Stimulated activated CD8-positive, alpha-beta memory T cell treated with anti-CD3 and anti-CD28 coated beads, Interleukin-12 subunit alpha, Interleukin-12 subunit beta, amount 100 ng/mL, for 4 hours (primary cell): Measurements from ENCODE around the gene TAPBP.
"Not testable (repeated sequence)": the region's sequence is repeated elsewhere in the genome, so short reads cannot be mapped to it uniquely, and the experiment has no call there.

Experiments used
- DNase-seq: peaks from one replicate; pipeline ENCODE4 v3.0.0-alpha.2; 2020; ENCODE audit warnings: low read depth

TAPBP gene

GRCh38 chr6:33313709-33314514, at the start of gene TAPBP:
TAPBP (minus strand) TSS chr6:33314078; CDS start chr6:33314041, 37 bp downstream.
- DNase-seq = peak; percentile 80

GRCh38 chr6:33363486-33363885, 49.6 kb upstream of the TAPBP start:
- not testable (repeated sequence) for DNase-seq

- DNase-seq = no peak
These were observed 45.5 kb upstream of the TAPBP start for GRCh38 chr6:33359331-33359730.

GRCh38 chr6:33357160-33357871, 43.4 kb upstream of the TAPBP start:
- not testable (repeated sequence) for DNase-seq

- no peak for DNase-seq
These were observed 42.4 kb upstream of the TAPBP start for GRCh38 chr6:33356295-33356694.

GRCh38 chr6:33355860-33356259, 42.0 kb upstream of the TAPBP start:
- not testable (repeated sequence) for DNase-seq

- no peak for DNase-seq
These were observed 33.9 kb upstream of the TAPBP start for GRCh38 chr6:33347816-33348215.

GRCh38 chr6:33346972-33347371, 33.1 kb upstream of the TAPBP start:
- not testable (repeated sequence) for DNase-seq

GRCh38 chr6:33344701-33345697, 31.1 kb upstream of the TAPBP start:
- peak; percentile 35 for DNase-seq

GRCh38 chr6:33343953-33344611, 30.2 kb upstream of the TAPBP start:
- peak; percentile 13 for DNase-seq

- not testable (repeated sequence) for DNase-seq
These were observed 29.7 kb upstream of the TAPBP start for GRCh38 chr6:33343606-33343952.

GRCh38 chr6:33339193-33339592, 25.3 kb upstream of the TAPBP start:
- DNase-seq = no peak

GRCh38 chr6:33336495-33336894, 22.6 kb upstream of the TAPBP start:
- DNase-seq = no peak

- DNase-seq = no peak
These were observed 22.0 kb upstream of the TAPBP start for GRCh38 chr6:33335916-33336315.

GRCh38 chr6:33333666-33334065, 19.8 kb upstream of the TAPBP start:
- DNase-seq = no peak

GRCh38 chr6:33330736-33331135, 16.9 kb upstream of the TAPBP start:
- DNase-seq = no peak

- DNase-seq = no peak
These were observed 15.2 kb upstream of the TAPBP start for GRCh38 chr6:33329058-33329457.

GRCh38 chr6:33324125-33324524, 10.2 kb upstream of the TAPBP start:
- DNase-seq = no peak

GRCh38 chr6:33323623-33323948, 9.7 kb upstream of the TAPBP start:
- DNase-seq = no peak

- no peak for DNase-seq
These were observed 7.3 kb upstream of the TAPBP start for GRCh38 chr6:33321227-33321626.

GRCh38 chr6:33320315-33321181, 6.7 kb upstream of the TAPBP start:
- DNase-seq = no peak
